ENCODE results near the gene PPBP.
"Not testable (repeated sequence)": the region's sequence is repeated elsewhere in the genome, so short reads cannot be mapped to it uniquely, and the experiment has no call there.

Gene PPBP

GRCh38 chr4:73984736-73985527 lies 3.1 kb downstream of the PPBP start:
- no peak overlapping the region for H3K27ac ChIP-seq

GRCh38 chr4:73981175-73981574 lies 6.8 kb downstream of the PPBP start:
- not testable (repeated sequence) for H3K27ac ChIP-seq

More at GRCh38 chr4:73984736-73985527, 3.1 kb downstream of the PPBP start:
- TF ChIP-seq CTCF (conservative IDR thresholded peaks at IDR 0.05): no peak

- TF ChIP-seq CTCF (conservative IDR thresholded peaks at IDR 0.05): no peak
- H3K27ac ChIP-seq: no peak overlapping the region
Measured at GRCh38 chr4:73979407-73979957, 8.5 kb downstream of the PPBP start.

GRCh38 chr4:73978886-73979285 lies 9.1 kb downstream of the PPBP start:
- TF ChIP-seq CTCF (conservative IDR thresholded peaks at IDR 0.05): no peak
- H3K27ac ChIP-seq: no peak overlapping the region

GRCh38 chr4:73976716-73977115 lies 11.3 kb downstream of the PPBP start:
- TF ChIP-seq CTCF (conservative IDR thresholded peaks at IDR 0.05): no peak
- H3K27ac ChIP-seq: no peak overlapping the region

GRCh38 chr4:73976217-73976616 lies 11.8 kb downstream of the PPBP start:
- no peak overlapping the region for H3K27ac ChIP-seq
- no peak; the same call in 1 of the 2 replicates for TF ChIP-seq CTCF (conservative IDR thresholded peaks at IDR 0.05)

- TF ChIP-seq CTCF (conservative IDR thresholded peaks at IDR 0.05): no peak
- no peak overlapping the region for H3K27ac ChIP-seq
Measured at GRCh38 chr4:73974352-73974751, 13.6 kb downstream of the PPBP start.

- no peak for TF ChIP-seq CTCF (conservative IDR thresholded peaks at IDR 0.05)
- no peak overlapping the region for H3K27ac ChIP-seq
Measured at GRCh38 chr4:73970945-73971344, 17.0 kb downstream of the PPBP start.
